G401 (cell line): ENCODE measurements around the gene CCNB1IP1. TPM values are rescaled to one million over a fixed set of nuclear protein-coding genes. Genes with fewer than 3 reads are reported as not detected.
"Not testable (repeated sequence)": the region's sequence is repeated elsewhere in the genome, so short reads cannot be mapped to it uniquely, and the experiment has no call there.

Source experiments
- DNase-seq: peaks from one replicate; pipeline ENCODE4 v3.0.0-alpha.2; 2015; ENCODE audit warnings: low spot score
- in situ Hi-C: cut with HindIII; loops from 2 replicates; pipeline ENCODE4 v1.10.0; 2016; ENCODE audit warnings: low sequenced_read_pairs, mixed read lengths
- total RNA-seq: library from RNA; depleted of rRNA; stranded (reverse); fragments of >200 nt; shearing (Covaris generic); gene quantifications from 2 replicates; pipeline ENCODE4 v1.2.3, GENCODE V29; 2014

Gene CCNB1IP1
- total RNA-seq, 1 experiment from 2014 or later, result 178 TPM

DNA sequence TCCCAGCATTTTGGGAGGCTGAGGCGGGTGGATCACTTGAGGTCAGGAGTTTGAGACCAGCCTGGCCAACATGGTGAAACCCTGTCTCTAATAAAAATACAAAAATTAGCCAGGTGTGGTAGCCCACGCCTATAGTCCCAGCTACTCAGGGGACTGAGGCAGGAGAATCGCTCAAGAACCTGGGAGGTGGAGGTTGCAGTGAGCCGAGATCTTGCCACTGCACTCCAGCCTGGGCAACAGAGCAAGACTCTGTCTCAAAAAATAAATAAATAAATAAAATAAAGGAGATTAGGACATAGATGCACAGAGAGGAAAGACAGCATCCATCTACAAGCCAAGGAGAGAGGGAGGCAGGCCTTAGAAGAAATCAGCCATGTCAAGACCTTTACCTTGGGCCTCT, 8.0 kb upstream of the CCNB1IP1 start:
- in situ Hi-C loops, DNase-seq: not testable (repeated sequence)

GRCh38 chr14:20334017-20334416, 938 bp upstream of the CCNB1IP1 start:
- DNase-seq, result no peak
- in situ Hi-C loops, result no loop called here

DNA sequence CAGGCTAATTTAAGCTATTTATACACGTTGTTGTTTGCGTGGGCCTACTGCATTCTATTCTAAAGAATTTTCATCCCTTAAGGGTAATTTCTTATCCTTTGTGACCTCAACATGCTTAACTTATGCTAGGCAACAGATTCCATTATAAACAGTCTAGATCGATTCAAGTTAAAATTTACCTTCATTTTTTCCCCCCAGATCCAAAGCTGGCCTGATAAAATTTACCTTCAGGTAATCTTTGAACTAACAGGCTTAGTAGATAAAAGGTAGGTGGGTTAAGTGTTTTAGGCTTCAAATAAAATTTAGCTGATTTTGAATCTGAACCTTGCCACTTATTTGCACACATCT, 389 bp upstream of the CCNB1IP1 start:
- DNase-seq, result no peak
- in situ Hi-C loops, result no loop called here

DNA sequence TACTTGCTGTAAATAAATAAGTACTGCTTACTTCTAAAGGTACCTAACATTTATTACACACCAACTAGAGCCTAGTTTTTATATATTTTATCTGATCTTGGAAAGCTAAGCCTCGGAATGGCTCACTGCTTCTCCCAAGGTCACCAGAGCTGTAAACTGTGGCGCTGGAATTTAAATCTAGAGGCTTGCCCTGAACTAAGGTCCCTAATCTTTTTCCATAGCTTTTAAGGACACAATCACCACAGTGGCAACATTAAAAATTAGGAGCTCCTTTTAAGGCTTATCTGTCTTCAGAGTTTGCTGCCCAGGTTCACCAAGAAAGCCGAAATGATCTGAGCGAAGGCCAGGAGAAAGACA, 670 bp downstream of the CCNB1IP1 start:
- no peak for DNase-seq
- in situ Hi-C loops, result no loop called here

- in situ Hi-C loops, result no loop called here
- no peak for DNase-seq
Observed at GRCh38 chr14:20331053-20331613, 1.9 kb downstream of the CCNB1IP1 start.

- in situ Hi-C loops, result no loop called here
- DNase-seq, result no peak
Observed at GRCh38 chr14:20329355-20329754, 3.7 kb downstream of the CCNB1IP1 start.

- DNase-seq, result no peak
Observed at GRCh38 chr14:20328705-20329104, 4.4 kb downstream of the CCNB1IP1 start.

DNA sequence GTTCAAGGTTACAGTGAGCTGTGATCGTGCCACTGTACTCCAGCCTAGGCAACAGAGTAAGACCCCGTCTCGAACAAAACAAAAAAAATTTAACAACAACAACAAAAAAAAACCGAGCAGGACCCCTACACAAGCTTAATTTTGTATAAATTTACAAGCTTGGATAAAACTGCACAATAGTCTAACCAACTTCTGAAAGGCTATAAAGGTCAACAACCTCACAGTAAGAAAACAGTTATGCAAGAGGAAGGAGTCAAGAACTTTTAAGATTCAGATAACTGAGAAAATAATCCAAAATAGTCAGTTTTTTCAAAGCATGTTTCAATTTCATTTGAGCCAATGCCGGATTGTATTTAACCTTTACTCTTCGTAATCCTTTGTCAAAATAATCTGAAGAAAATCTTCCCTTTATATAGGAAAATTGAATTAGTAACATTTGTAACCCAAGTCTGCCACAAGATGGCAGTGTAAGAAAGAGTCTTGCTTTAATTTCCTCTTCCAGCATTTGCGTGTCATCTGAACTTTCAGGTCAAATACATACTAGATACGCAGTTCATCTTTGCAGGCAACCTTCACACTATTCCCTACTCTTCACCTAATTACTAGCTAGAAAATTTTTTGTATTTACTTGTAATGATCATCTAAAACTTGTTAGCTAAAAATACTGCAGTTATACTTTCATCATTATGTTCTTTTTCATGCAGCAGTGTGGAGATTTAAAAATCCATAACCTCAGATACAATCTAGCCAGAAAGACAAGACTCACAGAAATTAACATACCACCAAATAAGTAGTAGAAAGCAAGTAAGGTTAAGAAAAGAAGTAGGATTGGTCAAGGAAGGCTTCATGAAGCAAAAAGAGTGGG, 5.8 kb downstream of the CCNB1IP1 start:
- in situ Hi-C loops, result no loop called here

More at GRCh38 chr14:20328705-20329104, 4.4 kb downstream of the CCNB1IP1 start:
- in situ Hi-C loops, result no loop called here

GRCh38 chr14:20317720-20318119, 15.4 kb downstream of the CCNB1IP1 start:
- no peak for DNase-seq
- in situ Hi-C loops, result no loop called here

More for the DNA sequence above, 5.8 kb downstream of the CCNB1IP1 start:
- peak; percentile 85 for DNase-seq

- in situ Hi-C loops, result no loop called here
Observed at GRCh38 chr14:20314026-20314425, 19.1 kb downstream of the CCNB1IP1 start.

GRCh38 chr14:20306079-20306423, 27.0 kb downstream of the CCNB1IP1 start:
- no peak for DNase-seq
- in situ Hi-C loops, result no loop called here

More at GRCh38 chr14:20314026-20314425, 19.1 kb downstream of the CCNB1IP1 start:
- no peak for DNase-seq

DNA sequence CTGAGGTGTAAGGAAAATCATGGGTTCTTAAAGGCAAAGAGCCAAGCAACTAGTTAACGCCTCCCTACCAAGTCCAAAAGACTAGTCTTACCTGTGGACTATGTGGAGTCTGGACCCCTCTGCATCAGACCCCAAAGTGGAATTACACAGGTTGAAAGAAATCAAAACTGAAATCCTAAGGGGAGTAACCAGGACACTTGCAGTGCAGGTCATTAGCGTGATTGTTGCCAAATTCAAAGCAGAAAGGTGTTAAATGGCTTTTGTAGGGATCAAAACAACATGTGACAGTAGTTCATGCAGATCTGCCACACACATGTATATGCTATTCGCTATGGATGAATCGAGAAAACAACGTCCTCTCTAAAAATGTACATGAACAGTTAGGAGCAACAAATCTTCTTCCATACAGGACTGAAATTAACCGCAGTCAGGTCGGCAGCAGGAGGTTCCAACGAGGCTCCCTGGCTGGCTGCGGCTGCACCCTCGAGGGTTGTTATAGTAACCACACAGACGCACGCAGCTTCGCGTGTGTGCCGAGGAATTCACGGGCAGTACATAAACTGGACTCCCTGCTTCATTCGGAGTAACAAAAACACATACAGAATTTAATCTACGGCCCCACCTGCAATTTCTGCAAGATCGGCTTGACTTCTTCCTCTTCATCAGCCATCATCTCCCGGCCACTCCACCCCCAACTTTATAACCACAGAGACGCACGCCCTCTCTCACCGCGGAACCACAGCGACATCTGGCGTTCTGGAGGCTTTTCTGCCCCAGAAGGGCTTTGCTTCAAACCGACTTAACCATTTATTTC, 27.6 kb downstream of the CCNB1IP1 start, which contains the start of gene TTC5:
Gene TTC5 (minus strand): TSS at position 687 of the 814 bp plus-strand sequence. CDS start 14 bp downstream, at position 673.
- peak; percentile 90 for DNase-seq
- in situ Hi-C loops, result no loop called here

- in situ Hi-C loops, result no loop called here
- no peak for DNase-seq
Observed at GRCh38 chr14:20302042-20302755, 30.9 kb downstream of the CCNB1IP1 start.

DNA sequence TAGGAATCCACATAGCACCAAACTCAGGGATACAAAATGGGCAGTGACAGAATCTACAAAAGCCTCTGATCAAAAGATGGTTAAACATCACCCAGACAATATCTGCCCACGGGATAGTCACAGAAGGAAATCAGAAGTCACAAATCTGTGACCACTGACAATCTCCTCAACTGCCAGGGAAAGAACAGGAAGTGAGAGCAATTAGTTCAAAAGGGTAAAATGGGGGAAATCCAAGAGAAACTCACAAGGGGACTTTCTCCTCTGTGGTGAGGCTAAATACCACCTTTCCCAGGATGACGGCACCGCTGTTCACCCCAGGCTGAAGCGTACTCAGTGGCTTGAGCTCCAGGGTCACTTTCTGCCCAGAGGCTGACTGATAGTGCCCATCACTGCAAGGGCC, 38.0 kb downstream of the CCNB1IP1 start:
- in situ Hi-C loops, result no loop called here
- DNase-seq, result no peak

- in situ Hi-C loops, result no loop called here
- DNase-seq, result no peak
Observed at GRCh38 chr14:20294636-20295035, 38.4 kb downstream of the CCNB1IP1 start.

GRCh38 chr14:20281998-20282397, 51.1 kb downstream of the CCNB1IP1 start:
- in situ Hi-C loops, DNase-seq: not testable (repeated sequence)

DNA sequence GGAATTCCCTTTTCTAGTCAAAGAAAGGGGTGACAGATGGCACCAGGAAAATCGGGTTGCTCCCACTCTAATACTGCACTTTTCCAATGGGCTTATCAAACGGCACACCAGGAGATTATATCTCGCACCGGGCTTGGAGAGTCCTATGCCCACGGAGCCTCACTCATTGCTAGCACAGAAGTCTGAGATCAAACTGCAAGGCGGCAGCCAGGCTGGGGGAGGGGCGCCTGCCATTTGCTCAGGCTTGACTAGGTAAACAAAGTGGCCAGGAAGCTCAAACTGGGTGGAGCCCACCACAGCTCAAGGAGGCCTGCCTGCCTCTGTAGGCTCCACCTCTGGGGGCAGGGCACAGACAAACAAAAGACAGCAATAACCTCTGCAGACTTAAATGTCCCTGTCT, 52.8 kb downstream of the CCNB1IP1 start:
- in situ Hi-C loops, result not testable (repeated sequence)

DNA sequence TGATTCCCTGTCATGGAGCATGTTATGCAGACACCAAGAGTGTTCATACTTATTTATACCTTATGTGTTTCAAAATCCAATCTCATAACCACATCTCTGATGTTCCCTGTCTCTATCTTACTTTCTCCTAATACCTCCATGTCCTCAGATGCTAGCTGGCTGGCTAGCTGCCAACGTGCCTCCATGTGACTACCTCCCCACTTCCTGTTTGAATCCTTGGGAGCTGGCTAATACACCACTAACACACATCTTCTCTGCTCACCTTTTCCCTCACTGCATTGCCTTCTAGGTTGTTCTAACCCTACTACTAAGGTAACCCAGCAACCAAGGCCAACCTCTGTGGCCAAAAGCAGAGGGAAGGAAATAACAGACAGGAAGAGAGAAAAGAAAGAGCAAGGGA, 54.7 kb downstream of the CCNB1IP1 start:
- in situ Hi-C loops, result no loop called here
- peak; percentile 1 for DNase-seq

More for the DNA sequence above, 52.8 kb downstream of the CCNB1IP1 start:
- not testable (repeated sequence) for DNase-seq

- in situ Hi-C loops, result no loop called here
- DNase-seq, result no peak
Observed at GRCh38 chr14:20277409-20277808, 55.7 kb downstream of the CCNB1IP1 start.
